HG03159 (cell line): ENCODE results near the gene CD6.

ENCODE experiments used
- ATAC-seq: cut with Tn5 transposase; IDR thresholded peaks from one replicate; pipeline ENCODE4 v1.9.1; 2021; ENCODE audit warnings: mild to moderate bottlenecking, moderate library complexity; ENCODE audit not compliant: unreplicated experiment

Gene CD6

DNA sequence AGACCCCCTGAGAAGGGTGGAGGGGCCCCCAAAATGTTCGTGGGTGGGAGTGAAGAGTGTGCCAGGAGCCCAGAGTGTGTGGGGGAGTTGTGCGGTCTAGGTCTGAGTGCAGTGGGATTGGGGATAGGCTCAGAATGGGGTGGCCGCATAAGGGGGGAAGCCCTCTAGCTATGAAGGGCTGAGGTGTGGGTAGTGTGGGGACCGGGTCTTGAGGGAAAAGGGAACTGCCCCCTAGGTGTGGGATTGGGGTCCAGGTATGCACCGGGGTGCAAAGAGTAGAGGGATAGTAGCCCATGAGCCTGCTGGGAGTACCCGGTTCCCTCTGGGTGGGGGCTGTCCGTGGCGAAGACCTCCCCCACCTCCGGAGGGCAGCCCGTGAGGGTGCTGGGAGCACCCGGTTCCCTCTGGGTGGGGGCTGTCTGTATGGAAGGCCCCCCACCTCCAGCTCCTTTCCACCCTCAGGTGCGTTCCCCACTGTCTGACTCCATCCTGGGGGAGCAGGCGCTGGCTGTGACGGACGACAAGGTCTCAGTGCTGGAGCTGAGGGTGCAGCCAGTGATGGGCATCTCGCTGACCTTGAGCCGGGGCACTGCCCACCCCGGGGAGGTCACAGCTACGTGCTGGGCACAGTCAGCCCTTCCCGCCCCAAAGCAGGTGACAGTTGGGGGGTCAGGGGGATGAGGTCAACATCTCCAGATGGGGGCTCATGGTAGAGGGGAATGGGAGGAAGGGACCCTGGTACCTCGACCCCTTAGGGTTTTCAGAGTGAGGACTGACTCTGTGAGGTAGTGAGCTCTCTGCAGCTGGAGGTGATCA, 36.5 kb upstream of the CD6 start:
- ATAC-seq: no peak

DNA sequence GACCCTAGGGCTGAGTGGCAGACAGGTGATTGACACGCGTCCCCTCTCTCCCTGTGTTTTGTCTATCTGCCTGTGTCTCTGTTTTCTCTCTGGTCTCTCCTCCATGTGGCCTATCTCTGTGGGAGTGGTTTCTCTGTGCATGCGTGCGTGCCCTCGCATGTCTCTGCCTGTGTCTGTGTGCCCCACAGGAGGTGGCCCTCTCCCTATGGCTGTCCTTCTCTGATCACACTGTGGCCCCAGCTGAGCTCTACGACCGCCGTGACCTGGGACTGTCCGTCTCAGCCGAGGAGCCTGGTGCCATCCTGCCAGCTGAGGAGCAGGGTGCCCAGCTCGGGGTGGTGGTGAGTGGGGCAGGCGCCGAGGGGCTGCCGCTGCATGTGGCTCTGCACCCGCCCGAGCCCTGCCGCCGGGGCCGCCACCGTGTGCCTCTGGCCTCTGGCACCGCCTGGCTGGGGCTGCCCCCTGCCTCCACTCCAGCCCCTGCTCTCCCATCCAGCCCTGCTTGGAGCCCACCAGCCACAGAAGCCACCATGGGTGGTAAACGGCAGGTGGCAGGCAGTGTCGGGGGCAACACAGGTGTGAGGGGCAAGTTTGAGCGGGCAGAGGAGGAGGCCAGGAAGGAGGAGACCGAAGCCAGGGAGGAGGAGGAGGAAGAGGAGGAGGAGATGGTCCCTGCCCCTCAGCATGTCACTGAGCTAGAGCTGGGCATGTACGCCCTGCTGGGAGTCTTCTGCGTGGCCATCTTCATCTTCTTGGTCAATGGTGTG, 35.6 kb upstream of the CD6 start:
- no peak for ATAC-seq

DNA sequence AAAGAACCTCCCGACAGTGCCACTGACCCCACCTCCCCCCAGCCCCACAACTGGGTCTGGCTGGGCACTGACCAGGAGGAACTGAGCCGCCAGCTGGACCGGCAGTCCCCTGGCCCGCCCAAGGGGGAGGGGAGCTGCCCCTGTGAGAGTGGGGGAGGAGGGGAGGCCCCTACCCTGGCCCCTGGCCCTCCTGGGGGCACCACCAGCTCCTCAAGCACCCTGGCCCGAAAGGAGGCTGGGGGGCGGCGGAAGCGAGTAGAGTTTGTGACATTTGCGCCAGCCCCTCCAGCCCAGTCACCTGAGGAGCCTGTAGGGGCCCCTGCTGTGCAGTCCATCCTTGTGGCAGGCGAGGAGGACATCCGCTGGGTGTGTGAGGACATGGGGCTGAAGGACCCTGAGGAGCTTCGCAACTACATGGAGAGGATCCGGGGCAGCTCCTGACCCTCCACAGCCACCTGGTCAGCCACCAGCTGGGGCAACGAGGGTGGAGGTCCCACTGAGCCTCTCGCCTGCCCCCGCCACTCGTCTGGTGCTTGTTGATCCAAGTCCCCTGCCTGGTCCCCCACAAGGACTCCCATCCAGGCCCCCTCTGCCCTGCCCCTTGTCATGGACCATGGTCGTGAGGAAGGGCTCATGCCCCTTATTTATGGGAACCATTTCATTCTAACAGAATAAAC, 34.9 kb upstream of the CD6 start:
- ATAC-seq: no peak

DNA sequence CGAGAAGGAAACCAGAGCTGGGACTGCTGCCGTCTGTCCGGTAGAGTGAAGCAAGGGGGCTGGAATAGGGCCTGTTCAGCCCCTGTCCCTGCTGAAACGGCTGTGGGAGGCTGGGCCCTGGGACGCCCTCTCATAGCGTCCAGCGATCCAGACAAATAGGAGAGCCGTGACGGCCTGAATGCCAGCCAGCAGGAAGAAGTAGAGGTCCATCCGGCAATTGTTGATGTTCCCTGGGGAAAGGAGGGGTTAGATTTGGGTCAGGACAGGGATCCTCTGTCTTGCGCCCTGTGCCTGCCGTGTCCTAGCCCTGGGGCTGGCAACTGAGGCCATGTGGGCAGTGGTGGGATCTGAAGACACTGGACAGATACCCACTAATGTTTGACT, 34.3 kb upstream of the CD6 start:
- no peak for ATAC-seq

DNA sequence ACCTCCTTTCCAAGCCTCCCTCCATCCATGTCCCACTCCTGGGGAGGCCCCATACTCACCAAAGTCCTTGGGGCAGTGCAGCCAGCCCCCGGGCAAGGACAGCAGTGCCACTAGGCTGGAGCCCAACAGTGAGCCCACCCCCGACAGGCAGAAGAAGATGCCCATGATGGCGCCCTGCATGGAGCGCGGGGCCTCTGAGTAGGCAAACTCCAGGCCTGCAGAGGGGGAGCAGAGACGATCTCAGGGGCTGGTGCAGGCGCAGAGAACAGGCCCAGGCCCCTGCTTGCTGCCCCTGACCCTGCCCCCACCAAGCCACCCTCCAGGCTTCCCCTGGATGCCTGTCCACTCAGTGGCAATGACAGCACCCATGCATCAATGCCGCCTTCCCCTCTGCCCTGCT, 33.7 kb upstream of the CD6 start:
- no peak for ATAC-seq

DNA sequence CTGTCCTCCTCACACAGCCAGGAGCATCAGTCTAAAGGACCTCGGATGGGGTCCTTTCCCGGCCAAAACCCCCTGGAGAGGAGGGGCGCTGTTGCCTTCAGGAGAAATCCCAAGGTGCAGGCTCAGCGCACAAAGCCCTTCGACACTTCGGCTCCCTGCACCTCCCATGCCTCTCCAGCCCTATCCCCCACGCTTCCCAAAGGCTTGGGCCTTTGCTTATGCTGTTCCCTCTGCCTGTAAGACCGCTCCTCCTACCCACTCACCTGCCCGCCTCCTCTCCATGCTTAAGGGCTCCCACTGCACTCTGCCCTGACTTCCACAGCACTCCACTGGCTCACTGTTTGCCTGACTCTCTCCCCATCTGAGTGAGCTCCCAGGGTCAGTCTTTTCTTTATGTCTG, 33.0 kb upstream of the CD6 start:
- no peak for ATAC-seq

DNA sequence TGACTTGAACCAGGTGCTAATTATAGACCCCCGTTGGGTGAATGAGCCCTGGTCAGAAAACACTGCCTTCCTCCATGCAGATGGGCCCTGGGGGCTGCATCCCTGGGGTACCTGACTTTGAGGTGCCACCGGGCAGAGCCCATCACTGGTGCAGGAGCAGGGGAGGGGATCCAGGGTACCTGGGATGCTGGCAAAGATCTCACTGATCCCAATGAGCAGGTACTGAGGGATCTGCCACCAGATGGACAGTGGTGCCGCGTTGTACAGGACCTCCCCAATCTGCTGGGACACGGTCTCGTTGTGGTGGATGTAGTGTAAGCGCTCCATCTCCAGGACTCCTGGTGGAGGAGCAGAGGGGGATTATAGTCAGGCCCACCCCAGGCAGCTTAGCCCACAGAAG, 32.2 kb upstream of the CD6 start:
- ATAC-seq: no peak

DNA sequence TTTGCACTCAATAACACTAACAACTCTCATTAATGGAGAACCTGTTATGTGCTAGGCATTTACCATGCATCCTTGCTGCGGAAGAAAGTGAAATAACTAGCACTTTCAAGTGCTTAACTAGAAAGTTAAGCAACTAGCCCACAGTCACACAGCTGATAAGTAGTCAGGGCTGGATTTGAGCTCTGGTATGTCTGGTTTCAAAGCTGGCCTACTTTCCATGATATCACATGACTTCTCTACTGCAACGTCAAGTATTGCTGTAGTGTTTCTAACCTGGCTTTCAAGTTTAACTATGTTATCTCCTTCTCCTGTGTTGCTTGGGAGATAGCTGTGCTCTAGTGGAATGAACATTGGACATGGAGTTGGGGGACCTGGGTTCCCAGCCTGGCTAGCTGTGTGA, 31.6 kb upstream of the CD6 start:
- no peak for ATAC-seq

DNA sequence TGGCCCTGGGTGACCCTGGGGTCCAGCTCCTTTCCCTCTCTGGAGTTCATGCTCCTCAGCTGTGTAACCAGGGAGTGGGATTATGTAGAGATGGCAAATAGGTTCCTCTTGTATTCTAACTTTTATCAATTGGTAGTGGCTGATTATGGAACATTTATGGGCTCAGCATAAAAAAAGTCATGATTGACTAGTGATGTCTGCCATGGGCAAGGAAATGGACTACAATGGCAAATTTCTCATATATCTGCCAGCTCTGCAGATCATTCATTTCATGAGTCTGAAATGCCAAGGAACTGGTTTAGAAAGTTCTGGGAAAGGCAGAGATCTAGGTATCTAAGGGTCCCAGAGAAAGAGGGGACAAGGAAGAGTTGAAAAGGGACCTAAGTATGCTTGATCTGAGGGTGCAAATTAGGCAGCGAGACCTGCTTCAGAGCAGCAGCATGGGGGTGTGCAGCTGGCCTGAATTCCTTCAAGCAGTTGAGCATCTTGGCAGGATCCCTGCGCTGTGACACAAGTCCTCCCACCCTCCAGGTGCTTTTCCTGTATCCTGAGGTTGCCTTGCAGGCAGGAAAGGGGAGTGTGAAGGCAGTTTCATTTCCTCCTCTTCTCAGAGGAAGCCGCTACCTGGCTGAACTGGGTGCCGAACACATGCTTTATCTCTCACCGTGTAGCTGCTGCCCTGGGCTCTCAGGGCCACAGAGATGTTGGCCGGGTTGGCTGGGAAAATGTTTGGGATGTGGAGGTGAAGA, 29.9 kb upstream of the CD6 start:
- no peak for ATAC-seq

DNA sequence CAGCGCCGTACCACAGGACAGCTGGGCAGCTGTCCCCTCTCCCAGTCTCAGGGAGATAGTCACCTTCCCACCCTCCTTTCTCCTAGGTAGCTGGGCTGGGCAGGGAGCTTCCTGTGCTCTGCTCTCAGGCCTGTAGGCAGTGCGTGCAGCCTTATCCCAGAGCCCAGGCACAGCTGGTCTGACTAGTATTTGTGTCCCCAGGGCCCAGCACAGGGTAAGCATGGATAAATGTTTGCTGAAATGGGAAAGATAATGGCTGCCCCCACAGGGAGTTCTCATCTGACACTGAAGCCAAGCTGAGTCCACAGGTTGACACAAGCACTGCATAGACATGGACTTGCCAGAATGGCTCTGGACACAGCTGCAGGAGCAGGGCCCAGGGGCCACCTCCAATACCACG, 29.3 kb upstream of the CD6 start:
- ATAC-seq: no peak

DNA sequence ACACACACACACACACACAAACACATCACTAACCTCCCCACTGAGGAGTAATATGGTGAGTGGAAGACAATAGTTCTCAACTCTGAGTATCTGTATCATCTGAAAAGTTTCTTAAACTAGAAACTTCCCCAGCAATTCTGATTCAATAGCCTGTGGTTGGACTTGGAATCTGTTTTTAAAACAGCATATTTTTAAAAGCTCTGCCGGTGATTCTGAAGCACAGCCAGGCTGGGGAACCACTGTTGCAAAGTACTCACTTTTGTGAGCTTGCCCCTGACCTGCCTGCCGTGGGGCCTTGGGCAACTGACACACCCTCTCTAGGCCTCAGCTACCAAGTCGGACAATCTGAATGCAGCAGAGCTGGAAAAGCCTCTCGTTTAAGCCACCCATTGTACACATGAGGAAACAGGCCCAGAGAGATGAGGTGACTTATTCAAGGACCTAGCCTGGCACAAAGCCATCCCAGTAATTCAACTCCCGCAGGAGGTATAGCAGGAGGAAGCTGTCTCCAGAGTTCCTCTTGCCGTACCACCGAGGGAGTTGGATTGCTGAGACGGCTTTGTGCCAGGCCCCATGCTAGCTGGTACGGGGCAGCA, 28.4 kb upstream of the CD6 start:
- no peak for ATAC-seq

DNA sequence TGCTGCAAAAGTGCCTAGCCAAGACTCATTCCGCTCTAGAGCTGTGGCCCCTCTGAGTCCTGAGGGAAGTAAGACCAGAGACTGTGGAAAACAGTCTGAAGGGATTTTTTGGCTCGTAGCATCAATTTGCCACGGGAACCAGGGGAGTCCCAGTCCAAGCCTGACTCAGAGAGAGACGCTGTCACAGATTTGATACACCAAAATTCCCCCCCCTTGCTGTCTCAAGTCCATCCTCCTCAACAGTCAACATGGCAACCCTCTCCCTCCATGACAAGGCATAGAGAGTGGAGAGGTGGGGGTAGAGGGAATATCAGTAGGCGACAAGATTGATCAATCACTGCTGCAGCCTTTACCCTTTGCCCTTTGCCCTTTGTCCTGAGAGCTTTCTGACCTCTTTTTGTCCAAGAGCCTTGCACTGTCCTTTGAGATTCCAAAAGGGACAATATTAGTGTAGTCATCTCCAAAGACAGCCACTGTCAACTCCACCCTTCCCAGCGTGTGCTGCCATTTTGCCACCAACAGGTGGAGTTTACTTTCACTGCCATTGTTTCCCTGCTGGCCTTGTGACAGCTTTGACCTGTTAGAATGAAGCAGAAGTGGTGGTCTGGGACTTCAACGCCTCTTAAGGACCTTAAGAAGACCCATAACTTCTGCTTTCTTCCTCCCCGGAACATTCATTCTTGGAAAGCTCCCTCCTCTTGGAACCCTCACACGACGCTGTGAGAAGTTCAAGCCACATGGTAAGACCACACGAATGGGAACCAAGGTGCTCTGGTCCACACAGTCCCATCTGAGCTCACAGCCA, 26.8 kb upstream of the CD6 start:
- ATAC-seq: no peak

DNA sequence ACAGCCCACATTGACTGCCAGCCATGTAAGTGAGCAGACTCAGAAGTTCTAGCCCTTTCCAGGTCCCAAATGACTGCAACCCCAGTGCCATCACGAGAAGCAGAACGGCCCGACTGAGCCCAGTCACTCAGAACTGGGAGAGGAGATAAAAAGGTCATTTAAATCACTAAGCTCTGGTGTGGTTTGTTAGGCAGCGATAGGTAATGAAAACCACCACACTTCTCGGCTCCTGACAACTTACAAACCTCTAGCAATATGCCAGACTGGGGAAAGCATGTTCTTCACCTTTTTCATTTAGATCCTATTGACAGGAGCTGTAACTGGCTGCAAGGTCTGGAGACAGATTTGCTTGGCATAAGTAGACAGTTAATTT, 26.2 kb upstream of the CD6 start:
- no peak for ATAC-seq

DNA sequence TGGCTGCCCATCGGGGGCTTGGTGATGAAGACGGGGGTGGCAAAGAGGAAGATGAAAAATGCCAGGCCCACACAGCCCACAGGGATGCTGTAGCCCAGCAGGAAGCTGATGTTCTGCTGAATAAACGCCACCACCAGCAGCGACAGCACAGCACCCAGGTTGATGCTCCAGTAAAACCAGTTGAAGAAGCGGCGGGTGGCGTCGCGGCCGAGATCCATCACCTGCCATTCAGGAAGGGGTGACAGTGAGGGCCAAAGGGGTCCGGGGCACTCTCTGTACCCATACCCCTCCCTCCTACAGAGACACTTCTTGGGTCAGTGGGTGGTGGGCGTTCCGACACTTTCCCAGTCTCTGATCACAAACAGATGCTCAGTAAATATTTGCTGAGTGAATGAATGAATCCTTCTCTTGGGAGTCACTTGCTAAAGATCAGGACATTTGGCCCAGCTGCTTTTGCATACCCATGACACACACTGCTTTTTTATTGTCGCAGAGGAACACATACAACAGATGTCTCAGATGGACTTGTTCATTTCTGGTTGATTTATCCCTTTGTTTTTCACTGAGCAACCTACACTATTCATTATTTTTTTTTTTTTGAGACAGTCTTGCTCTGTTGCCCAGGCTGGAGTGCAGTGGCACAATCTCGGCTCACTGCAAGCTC, 24.7 kb upstream of the CD6 start:
- ATAC-seq: no peak

DNA sequence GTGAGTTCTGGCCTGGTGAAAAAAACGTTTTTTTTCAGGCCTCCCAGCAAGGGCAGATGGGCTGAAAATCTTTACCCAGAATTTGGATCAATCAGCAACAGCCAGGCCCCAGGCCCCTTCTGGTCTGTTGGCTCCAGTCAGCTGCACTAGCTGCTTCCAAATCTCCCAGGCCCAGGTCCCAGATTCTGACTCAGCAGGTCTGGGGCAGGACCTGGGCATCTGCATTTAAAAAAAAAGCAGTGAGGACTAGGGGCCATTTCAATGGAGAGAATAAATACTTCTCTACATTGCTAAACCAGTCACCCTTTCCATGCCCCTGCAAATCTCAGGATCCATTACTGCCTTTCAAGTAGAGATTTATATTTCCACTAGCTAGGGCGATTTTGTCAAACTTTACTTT, 23.8 kb upstream of the CD6 start:
- no peak for ATAC-seq

DNA sequence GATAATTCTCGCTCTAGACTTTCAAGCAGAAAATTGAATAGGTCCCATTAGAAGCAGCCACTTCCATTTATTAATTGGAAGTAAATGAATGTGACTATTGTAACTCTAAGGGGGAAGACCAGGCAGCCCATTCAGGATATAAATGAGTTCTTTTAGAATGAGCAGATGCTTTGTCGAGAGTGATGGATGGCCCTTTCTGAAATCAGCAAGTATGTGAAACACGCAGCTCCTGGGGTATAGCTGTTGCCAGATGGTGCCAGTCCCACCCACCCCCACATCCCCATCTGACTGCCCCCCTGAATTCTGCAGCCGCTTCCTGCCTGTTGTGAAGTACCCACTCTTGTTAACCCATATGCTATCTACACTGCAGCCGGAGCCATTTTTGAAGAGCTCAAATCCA, 23.2 kb upstream of the CD6 start:
- ATAC-seq: no peak

DNA sequence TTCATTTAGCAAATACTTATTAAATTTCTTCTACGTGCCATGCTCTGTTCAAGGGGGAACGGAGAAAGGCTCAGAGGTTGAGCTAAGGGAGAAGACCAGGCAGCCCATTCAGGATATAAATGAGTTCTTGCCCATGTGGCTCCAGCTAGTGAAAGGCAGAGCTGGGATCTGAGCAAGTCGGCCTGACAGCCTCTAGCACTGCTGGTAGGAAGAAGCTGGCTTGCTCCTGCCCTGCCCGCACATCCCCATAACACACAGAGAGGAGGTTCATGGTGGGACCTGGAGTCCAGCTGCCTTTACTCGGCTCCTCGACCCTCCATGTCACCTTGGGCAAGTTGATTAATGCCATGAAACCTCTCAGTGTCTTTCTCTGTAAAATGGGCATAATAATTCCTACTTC, 21.5 kb upstream of the CD6 start:
- ATAC-seq: no peak

DNA sequence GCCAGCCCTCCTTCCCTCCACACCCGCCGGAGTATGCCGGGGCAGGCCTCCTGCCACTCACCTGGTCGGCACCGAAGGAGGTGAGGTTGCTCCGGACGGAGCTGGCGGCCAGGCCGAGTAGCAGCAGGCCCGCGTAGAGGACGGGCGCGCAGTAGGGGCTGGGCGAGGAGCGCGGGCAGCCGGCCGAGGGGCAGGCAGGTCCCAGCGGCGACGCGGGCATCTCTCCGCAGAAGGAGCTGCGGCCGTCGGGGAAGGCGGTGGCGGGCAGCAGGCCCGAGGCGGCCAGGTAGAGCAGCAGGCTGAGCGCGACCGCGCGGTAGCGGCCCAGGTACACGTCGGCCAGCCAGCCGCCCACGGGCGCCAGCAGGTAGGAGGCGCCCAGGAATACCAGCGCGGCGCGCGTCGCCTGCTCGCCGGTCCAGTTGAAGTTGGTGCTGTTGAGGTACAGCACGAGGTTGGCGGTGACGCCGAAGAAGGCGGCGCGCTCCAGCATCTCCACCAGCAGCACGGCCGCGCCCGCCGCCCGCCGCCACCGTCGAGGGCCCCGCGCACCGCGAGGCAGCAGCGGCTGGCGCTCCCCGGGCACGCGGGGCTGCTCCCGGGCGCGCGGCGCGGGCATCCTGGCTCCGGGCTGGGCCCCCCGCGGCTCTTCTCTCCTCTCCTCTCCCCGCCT, 20.4 kb upstream of the CD6 start:
- ATAC-seq: no peak

DNA sequence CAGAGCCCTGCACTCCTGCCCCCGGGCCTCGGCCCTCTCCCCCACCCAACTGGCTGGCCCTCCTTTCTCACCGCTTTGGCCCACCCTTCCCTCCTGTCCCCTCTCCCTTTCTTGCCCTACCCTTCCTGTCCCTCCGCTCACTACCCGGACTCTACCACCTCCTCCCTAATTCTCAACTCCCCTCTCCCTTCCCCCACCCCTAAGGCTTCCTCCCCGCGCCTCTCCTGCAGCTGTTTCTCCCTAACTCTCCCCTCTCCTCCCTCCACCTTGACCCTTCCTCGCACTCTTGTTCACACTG, 19.9 kb upstream of the CD6 start:
- ATAC-seq: no peak
